MM.1S (cell line): ENCODE results near the gene DNAJB5.

Experiments used
- EZH2 ChIP-seq: fragments of 300-600 bp; sonication (generic); optimal IDR thresholded peaks from 2 replicates; pipeline ENCODE3; 2017; ENCODE audit warnings: low read depth, mild to moderate bottlenecking, antibody characterized with exemption, low read length, mixed read lengths
- EZH2phosphoT487 ChIP-seq: fragments of 300-600 bp; sonication (generic); IDR thresholded peaks from 2 replicates; pipeline ENCODE4 v1.6.1; 2018; ENCODE audit warnings: antibody characterized with exemption, low read length
- TF ChIP-seq, protein P1 (sequence below): fragments of 300-600 bp; sonication (generic); IDR thresholded peaks from 2 replicates; pipeline ENCODE4 v1.5.1; 2016; ENCODE audit warnings: antibody characterized with exemption, low read length, mixed read lengths

DNA sequence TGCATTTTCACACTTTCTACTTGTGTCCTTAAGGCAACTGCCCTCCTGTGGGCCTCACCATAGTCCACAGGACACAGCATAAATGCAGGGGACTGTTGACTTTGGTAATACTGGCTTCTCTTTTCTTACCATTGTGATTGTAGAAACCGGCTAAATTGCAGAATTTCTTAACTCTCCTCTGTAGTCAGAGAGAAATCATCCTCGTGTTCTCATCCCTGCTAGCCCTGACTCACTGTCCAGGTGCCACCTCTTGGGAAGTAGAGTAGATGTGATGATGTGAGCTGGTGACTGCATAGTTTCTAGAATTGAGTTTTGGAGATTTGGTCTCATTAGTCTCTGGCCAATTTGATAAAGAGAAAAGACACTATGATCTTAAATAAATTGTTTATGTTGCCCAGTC, 26.0 kb upstream of the DNAJB5 start:
- TF ChIP-seq, protein P1, sequence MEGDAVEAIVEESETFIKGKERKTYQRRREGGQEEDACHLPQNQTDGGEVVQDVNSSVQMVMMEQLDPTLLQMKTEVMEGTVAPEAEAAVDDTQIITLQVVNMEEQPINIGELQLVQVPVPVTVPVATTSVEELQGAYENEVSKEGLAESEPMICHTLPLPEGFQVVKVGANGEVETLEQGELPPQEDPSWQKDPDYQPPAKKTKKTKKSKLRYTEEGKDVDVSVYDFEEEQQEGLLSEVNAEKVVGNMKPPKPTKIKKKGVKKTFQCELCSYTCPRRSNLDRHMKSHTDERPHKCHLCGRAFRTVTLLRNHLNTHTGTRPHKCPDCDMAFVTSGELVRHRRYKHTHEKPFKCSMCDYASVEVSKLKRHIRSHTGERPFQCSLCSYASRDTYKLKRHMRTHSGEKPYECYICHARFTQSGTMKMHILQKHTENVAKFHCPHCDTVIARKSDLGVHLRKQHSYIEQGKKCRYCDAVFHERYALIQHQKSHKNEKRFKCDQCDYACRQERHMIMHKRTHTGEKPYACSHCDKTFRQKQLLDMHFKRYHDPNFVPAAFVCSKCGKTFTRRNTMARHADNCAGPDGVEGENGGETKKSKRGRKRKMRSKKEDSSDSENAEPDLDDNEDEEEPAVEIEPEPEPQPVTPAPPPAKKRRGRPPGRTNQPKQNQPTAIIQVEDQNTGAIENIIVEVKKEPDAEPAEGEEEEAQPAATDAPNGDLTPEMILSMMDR = no peak
- no peak for TF ChIP-seq EZH2phosphoT487
- TF ChIP-seq EZH2 = no peak
